Esophagus muscularis mucosa (tissue), 4 donors: ENCODE measurements around the gene OR2Z1.

ENCODE experiments used
- EP300 ChIP-seq: sonication (generic); formaldehyde crosslinking; IDR thresholded peaks from one replicate; pipeline ENCODE4 v1.6.1; 2017; ENCODE audit warnings: antibody characterized with exemption
- POLR2A ChIP-seq: fragments of 450-650 bp; IDR thresholded peaks from one replicate; pipeline ENCODE4 v1.6.1; 2017; ENCODE audit warnings: antibody characterized with exemption, moderate library complexity, mild to moderate bottlenecking, low read depth
- POLR2AphosphoS5 ChIP-seq, 2 donors: sonication (generic); formaldehyde crosslinking; IDR thresholded peaks; one replicate each; pipeline ENCODE4 v1.6.1; 2017; ENCODE audit warnings: antibody characterized with exemption in 2 of 2
- TF ChIP-seq, protein P1 (sequence below), 3 experiments: fragments of 200-600 bp in 2 of 3; fragments of 450-650 bp in 1 of 3; sonication (generic) in 2 of 3; IDR thresholded peaks; one replicate each; pipeline ENCODE4 v1.5.1; 2017 to 2019; ENCODE audit warnings: antibody characterized with exemption in 3 of 3, mild to moderate bottlenecking in 2 of 3, moderate library complexity in 1 of 3

DNA sequence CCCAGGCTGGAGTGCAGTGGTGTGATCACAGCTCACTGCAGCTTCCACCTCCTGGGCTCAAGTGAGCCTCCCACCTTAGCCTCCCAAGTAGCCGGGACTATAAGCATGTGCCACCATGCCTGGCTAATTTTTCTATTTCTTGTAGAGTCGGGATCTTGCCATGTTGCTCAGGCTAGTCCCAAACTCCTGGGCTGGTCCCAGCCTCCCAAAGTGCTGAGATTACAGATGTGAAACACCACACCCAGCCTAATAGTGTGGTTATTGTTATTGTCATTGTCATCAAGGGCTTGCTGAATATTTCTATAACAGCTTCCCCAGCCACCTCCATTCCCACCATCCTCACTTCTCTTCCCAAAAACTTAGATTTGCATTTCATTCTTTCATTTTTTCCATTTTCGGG is 2.8 kb downstream of the OR2Z1 start:
- no peak for TF ChIP-seq POLR2A
- no peak for TF ChIP-seq POLR2AphosphoS5 (IDR thresholded peaks at IDR 0.05)
- TF ChIP-seq, protein P1, sequence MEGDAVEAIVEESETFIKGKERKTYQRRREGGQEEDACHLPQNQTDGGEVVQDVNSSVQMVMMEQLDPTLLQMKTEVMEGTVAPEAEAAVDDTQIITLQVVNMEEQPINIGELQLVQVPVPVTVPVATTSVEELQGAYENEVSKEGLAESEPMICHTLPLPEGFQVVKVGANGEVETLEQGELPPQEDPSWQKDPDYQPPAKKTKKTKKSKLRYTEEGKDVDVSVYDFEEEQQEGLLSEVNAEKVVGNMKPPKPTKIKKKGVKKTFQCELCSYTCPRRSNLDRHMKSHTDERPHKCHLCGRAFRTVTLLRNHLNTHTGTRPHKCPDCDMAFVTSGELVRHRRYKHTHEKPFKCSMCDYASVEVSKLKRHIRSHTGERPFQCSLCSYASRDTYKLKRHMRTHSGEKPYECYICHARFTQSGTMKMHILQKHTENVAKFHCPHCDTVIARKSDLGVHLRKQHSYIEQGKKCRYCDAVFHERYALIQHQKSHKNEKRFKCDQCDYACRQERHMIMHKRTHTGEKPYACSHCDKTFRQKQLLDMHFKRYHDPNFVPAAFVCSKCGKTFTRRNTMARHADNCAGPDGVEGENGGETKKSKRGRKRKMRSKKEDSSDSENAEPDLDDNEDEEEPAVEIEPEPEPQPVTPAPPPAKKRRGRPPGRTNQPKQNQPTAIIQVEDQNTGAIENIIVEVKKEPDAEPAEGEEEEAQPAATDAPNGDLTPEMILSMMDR (IDR thresholded peaks at IDR 0.05) = no peak
- no peak for TF ChIP-seq EP300
